HG02610 (cell line): Measurements from ENCODE around the gene UBE2M.
"Not testable (repeated sequence)": the region's sequence is repeated elsewhere in the genome, so short reads cannot be mapped to it uniquely, and the experiment has no call there.

Source experiments
- ATAC-seq: cut with Tn5 transposase; IDR thresholded peaks from one replicate; pipeline ENCODE4 v1.9.1; 2021; ENCODE audit warnings: mild to moderate bottlenecking, moderate library complexity; ENCODE audit not compliant: unreplicated experiment

The UBE2M gene

DNA sequence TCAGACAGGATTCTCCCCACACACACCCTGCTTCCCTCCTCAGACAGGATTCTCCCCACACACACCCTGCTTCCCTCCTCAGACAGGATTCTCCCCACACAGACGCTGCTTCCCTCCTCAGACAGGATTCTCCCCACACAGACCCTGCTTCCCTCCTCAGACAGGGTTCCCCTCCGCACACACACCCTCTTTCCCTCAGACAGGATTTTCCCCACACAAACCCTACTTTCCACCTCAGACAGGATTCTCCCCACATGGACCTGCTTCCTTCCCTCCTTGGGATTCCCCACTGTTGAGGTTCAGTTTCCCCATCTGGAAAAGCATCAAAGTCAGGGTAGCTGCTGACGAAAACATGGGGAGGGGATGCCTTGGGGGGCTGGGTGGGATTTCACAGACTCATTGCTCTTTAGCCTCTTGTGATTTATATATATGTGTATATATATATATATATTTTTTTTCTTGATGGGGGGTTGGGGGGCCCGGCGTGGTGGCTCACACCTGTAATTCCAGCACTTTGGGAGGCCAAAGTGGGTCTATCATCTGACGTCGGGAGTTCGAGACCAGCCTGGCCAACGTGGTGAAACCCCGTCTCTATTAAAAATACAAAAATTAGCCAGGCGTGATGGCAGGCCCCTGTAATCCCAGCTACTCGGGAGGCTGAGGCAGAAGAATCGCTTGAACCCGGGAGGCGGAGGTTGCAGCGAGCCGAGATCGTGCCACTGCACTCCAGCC is 15.6 kb downstream of the UBE2M start:
- not testable (repeated sequence) for ATAC-seq

DNA sequence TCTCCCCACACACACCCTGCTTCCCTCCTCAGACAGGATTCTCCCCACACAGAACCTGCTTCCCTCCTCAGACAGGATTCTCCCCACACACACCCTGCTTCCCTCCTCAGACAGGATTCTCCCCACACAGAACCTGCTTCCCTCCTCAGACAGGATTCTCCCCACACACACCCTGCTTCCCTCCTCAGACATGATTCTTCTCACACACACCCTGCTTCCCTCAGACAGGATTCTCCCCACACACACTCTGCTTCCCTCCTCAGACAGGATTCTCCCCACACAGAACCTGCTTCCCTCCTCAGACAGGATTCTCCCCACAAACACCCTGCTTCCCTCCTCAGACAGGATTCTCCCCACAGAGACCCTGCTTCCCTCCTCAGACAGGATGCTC is 19.2 kb downstream of the UBE2M start:
- ATAC-seq, result not testable (repeated sequence)

DNA sequence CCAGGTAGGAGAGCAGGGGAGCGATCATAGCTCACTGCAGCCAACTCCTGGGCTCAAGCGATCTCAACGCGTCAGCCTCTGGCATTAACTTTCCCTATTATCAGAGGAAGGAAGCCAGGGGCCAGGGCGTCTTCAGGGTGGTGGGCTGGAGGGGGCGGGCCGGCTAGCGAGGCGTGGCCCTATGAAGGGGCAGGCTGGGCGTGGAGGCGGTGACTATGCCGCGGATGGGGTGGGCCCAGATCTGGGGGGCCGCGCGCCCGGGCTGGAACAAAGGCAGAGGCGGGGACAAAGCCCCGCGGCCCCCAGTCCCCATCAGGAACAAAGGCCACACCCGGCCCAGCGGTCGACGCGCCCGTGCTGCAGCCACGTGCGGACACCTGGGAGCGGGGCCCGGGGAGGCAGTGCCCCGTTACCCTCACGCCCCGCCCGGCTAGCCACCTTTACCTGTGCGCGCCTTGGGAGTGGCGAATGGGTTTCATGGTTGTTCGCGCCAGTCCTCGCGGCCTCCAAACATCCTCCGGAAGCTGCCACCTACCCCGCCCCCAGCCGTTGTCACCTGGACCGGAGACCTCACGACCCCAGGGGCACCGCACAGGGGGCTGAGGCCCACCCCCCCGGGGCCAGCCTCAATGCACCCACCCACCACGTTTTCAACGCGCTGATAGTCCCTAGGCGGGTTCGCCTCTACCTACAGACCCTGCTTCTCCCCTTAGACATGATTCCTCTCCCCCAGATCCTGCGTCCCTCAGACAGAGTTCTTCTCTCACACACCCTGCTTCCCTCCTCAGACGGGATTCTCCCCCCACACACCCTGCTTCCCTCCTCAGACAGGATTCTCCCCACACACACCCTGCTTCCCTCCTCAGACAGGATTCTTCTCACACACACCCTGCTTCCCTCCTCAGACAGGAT is 19.9 kb downstream of the UBE2M start:
- ATAC-seq, result no peak

DNA sequence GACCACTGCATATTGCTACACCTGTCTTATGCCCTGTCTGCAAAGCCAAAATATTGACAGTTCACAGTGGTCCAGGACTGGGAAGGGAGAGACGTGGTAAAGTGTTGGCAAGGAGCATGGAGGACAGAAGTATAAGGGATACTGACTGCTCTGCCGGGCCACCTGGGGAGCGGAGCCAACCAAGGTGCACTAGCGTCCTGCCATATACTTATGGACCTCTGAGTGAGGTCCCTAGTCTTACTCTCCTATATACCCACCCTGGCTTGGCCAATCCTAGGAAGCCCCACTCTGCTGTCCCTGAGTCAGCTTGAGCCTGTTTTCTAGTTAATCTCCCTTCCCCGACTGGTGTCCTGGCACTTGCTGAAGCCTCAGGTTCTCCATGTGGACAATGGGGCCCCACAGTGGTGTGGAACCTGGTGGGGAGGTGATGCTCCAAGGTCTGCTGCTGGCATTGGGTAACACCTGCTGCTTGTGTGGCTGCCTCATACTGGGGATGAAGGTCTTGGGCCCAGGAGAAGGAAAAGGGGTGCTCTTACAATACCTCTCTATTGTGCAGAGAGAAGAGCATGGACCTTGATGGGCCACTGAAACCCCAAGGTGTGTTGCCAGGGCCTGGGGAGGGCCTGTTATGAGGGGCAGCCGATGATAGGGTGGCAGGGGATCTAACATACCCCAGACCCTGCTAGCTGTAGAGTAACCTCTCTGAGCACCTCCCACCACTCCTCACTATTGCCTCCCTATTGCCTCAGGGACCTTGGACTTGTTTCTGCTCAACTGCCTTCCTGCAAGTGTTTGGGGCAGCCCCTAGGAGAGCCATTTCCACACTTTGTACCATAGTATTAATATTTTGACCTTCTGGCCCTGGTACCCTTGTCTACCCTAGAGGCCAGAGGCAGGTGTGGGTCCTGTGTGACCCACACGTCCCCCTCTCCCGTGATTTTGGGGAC is 21.3 kb downstream of the UBE2M start:
- no peak for ATAC-seq

DNA sequence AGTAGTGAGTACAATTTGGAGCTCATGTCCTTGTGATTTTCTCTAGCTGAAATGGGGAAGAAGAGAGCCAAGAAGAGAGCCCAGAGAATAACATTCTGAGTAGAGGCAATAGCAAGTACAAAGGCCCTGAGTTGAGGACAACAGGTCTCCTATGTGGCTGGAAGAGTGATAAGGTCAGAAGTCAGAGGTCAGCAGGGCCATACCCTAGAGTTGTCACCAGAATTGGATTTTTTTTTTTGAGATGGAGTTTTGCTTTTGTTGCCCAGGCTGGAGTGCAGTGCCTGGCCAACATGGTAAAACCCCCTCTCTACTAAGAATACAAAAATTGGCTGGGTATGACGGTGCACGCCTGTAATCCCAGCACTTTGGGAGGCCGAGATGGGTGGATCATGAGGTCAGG is 22.6 kb downstream of the UBE2M start:
- ATAC-seq, result no peak

DNA sequence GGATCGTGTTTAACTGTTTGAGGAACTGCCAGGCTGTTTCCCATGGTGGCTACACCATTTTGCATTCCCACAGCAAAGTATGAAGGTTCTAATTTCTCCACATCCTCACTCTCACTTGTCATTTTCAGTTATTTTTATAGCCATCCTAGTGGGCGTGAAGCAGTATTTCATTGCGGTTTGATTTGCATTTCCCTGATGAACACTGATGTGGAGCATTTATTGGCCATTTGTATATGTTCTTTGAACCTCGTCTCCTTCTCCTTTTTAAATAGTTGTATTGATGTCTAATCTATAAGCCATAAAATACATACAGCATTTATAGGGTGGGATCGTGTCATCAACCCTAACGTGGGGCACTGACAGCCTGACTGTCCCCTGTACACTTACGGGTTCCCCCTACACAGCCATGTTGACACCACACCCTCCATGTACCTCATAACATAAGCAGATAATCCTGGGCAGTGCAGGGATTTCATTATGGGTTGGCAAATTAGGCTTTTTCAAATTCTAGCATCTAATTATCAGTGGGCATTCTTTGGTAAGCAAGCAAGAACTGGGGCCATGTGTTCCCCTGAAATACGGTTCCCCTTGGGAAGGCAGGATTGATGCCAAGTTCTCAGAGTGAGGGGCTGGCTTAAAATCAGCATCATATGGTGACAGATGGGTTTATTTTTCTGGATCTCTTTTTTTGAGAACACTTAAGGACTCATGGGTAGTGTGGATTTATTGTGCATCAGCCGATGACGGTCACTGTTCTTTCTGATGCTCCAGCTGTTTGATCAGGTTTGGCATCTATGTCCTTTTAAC is 27.2 kb downstream of the UBE2M start:
- ATAC-seq, result no peak

DNA sequence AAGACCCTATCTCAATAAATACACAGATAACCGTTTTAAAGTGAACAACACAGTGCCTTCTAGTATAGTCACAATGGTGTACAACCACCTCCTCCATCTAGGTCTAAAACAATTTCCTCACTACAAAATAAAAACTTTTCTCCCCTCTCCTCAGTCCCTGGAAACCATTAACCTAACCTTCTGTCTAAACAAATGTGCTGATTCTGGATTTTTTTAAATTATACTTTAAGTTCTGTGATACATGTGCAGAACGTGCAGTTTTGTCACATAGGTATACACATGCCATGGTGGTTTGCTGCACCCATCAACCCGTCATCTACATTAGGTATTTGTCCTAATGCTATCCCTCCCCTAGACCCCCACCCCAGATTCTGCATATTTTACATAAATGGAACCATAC is 29.0 kb downstream of the UBE2M start:
- no peak for ATAC-seq

DNA sequence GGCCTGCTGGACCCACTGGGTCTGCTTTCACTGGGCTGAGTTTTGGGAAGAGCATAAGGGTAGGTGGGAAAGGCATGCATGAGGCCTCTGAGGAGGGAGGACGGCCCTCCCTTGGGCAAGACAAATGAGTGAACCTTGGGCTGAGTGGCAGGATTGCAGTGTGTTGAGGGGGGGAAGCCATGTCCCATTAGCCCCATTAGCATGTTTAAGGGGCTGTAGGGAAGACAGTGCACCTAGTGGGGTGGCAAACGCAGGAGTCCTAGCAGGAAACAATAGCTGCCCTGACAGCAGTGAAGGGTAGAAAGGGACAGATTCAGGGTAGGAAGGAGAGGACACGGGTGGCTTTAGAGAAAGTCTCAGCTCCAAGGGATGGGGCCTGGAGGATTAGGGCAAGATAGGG is 35.7 kb downstream of the UBE2M start:
- ATAC-seq, result no peak

DNA sequence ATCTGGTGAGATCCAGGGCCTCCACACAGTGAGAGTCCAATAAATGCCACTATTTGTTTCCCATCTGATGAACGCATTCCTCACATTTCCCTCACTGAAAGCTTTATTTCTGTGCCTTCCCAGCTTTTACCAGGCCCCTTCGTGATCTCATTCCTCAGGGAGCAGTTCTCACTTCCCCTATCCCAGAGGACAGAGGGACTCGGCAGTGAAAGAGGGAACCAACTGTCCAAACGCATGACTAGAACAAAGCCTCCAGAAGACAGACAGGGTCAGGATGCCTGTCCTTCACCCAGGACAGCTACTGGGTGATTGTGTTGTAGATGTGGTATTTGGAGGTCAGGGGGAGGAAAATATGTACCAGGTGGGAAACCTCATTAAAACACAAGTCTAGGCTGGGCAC is 36.8 kb downstream of the UBE2M start:
- no peak for ATAC-seq

DNA sequence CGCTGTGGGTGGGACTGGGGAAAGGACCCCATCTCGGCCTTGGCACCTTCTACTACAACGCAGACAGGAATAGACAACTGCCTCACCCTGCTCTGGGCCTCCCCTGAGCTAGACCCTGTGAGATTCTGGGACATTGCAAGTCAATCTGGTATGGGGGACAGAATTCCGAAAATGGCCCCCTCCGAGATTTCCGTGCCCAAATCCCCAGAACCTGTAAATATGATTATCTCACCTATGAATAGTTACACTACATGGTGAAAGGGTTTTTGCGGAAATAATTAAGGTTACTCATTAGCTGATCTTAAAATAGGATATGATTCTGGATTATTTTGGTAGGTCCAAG is 38.2 kb downstream of the UBE2M start:
- no peak for ATAC-seq

DNA sequence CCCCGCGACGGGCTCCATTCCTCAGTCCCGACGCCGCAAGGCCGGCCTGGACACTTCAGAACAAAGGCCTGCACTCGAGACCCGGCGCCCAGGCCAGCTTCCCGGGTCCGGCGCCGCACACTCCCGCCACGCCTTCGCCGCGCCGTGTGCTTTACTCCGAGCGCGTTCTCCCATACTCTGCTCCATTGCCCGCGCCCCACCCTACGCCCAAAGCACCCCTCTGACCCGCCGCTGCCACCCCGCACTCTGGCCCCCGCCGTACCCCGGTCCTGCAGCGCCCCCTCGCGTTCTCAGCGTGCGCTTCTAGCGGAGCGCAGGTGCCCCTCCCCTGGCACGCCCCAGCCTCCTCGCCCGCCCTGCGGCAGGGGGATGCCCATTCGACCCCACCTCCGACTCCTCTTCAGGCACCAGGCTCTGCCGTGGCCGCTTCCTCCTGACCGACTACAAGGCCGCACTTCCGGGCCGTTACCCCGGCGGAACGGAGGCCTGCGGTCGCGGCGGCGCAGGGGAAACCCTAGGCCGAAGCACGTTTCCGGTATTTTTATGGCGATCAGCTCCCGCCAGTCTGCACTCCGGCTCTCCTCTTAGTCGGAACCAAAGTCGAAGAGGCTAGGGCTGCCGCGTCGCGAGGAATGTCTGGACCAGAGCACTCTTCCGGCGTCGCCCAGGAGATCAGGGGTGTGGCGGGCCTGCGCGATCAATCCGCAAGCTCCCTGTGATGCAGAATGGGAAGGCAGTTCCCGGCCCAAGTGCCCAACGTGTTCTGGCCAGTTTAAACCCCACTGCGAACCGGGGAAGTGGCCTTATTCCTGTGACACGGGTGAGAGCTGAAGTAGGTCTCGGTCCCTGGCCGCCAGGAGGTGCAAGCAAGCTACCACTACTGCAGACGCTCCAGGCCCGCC is 38.8 kb downstream of the UBE2M start, which contains the start of gene ZBTB45:
TSS of gene ZBTB45 (minus strand) at position 456 of the 902 bp plus-strand sequence. CDS start 2,137 bp downstream, outside the sequence.
- ATAC-seq, result peak; percentile 76

DNA sequence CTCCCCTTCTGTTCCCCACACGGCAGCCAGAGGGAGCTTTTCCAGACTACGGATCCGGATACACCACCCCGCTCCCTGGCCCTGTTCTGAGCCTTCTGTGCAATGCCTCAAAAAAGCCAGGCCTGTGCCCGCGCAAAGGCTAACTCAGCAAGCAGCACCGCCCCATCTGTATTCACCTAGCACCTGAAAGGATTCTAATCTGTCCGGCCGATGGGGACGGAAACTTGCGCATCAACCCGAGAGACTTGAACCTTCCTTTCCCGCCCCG is 39.4 kb downstream of the UBE2M start:
- no peak for ATAC-seq

DNA sequence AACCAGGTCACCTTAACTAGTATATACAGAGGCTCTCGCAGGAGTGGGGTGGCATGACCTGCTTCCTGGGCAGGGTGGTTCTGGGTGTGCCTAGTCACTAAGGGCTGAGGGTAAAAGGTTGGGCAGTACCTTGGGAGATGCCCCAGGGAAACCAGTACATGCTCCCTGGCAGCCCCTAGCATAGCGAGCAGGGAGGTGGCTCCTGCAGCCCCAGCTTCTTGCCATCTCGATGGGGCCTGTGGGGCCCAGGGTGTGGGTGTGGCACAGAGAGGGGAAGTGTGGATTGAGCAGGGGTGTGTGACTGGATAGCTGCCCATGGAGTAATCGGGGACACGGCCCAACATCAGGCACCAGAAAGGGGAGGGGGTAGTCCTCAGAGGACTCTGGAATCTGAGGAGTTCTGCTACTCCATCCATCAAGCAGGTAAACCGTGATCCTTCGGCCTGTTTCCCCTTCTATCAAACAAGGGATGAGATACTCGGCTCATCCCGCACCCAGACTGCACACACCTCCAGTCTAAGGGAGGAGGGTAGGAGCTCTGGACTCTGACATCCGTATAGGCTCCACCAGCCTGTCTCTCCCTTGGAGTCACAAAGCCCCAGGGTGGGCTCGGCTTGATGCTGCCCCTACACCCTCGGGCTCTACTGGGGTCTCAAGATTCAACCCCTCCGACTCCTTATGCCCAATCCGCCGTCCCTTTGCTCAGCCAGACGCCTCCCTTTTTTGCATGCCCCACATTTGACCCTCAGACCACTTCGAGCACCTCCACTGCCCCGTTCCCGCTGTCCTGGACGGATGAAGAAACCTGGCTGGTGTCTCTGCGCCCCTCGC is 39.9 kb downstream of the UBE2M start:
- ATAC-seq, result no peak

DNA sequence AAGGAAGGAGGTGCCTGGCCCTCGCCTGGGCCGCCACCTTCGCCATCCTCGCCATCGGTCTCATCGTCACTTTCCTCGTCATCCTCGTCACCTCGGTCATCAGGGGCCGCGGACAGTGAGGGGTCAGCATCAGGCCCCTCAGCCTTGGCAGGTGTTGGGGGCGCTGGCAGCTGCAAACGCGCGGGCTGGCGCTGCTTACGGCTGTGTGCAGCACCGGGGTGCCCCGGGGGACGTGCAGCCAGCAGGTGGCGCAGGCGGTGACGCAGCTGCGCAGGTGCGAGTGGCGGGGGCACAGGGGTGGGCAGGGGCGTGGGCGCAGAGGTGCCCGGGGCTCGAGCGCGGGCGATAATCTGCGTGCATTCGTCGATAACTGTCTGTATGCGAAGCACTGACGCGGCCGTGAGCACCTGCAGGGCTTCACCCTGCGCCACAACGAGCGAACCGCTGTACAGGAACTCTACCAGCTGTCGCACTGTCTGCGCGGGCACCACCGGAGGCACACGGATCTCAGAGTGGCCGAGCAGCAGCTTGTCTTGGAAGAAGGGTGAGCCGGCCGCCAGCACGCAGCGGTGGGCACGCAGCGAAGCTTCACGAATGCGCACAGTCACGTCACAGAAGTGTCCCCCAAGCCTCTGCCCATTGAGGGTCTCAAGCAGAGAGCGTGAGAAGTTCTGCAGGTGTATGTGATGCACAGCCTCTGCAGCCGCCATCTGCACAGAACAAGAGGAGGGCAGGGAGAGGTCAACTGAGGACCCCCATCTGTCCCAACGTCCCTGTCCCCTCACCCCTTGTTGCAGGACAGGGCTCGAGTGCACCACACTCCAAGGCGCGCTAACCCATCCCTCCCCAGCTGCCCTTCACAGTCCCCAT is 41.2 kb downstream of the UBE2M start:
- ATAC-seq, result no peak

DNA sequence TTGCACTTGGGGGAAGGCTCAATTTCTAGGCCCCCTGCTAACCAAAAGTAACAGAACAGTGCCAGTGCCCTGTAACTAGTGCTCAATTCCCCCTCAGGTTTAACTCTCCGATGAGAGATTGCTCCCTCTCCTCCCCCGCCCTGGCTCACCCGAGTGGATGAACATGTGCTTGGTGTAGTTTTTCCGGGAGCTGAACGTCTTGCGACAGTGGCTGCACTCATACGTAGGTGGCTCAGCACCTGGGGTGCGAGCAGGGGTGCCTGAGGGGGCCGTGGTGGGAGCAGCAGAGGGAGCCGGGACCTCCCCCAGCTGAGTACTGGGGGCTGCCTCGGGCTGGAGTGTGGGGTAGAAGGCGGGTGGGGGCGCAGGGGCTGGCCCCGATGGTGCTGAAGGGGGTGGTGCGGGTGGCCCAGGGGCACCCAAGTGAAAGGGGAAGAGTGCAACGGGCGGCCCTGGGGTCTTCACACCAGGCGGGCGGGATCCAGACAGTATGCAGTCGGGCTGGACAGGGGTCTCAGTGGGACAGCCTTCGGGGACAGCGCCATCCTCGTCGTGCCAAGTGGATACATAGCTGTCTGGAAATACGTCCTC is 42.1 kb downstream of the UBE2M start:
- no peak for ATAC-seq

DNA sequence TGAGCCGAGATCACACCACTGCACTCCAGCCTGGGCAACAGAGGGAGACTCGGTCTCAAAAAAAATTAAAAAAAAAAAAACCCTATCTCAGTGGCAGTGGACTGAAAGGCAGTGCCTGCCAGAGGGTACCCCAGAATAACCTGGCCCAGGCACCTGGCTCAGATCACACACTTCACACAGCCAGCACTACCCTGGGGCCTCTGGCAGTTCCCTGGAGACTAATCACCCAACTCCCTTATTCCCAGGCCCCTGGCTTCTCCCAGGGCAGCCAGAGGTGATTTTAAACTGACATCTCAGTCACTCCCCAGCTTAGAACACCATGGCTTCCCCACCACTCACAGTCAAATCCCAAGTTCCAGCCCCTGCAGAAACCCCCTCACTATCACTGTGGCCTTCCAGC is 43.2 kb downstream of the UBE2M start:
- ATAC-seq, result no peak

DNA sequence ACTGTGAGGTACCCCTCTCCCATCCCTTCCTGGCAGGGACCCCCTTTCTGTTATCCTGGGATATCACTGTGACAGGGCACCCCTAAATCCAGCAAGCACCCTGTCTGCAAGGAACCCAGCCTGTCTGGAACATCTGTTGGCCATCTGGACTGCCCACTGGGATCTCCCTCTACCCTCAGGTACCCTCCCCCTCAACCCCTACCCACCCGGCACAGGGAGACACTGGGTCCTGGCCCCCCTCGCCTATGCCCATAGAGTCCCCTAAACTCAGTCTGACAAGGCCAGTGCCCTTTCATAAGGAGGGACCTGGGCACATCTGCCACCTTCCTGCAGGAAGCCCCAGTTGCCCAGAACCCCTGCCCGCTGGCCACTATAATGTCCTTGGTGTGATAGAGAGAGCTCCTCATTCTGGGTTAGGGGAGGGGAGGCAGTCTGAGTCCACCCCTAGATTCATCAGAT is 43.8 kb downstream of the UBE2M start:
- no peak for ATAC-seq
